ENCODE data around the gene RNF212.
"Not testable (repeated sequence)": the region's sequence is repeated elsewhere in the genome, so short reads cannot be mapped to it uniquely, and the experiment has no call there.

RNF212 gene

DNA sequence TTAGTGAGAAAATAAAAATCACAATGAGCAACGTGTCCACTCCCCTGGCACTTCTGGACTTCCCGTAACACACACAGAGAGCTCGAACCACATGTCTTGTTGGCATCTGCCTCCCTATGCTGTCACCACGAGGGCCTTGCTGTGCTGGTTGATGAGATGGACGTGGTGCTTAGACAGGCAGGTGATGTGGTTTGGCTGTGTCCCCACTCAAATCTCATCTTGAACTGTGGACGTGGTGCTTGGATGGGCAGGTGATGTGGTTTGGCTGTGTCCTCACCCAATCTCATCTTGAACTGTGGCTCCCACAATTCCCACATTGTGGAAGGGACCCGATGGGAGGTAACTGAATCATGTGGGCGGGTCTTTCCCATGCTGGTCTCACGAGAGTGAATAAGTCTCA, 61.9 kb downstream of the RNF212 start:
- Histone ChIP-seq H3K27me3 (ENCODE audit: control insufficient read depth in 1 of 2, insufficient read depth in 2 of 2, low read length in 2 of 2) (peaks cover 30 to 49% of the 10 kb centered on the region in 2 donors), H3K9me3 (ENCODE audit: control insufficient read depth in 1 of 2, low read length in 2 of 2) (no peaks in the 10 kb centered on the region), H3K4me1 (ENCODE audit: control insufficient read depth in 1 of 2, insufficient read depth in 2 of 2, low read length in 2 of 2) (peaks cover 11 to 13% of the 10 kb centered on the region in 2 donors), H3K27ac (ENCODE audit: low read depth, low read length) (no peak overlapping the region), H3K9ac (ENCODE audit: low read depth in 1 of 2, low read length in 2 of 2) (no peak overlapping the region), H3K4me3 (ENCODE audit: low read depth in 1 of 2, low read length in 2 of 2) (no peak overlapping the region), H3K36me3 (ENCODE audit: control insufficient read depth in 1 of 2, insufficient read depth in 2 of 2, low read length in 2 of 2) (no peaks in the 10 kb centered on the region)

DNA sequence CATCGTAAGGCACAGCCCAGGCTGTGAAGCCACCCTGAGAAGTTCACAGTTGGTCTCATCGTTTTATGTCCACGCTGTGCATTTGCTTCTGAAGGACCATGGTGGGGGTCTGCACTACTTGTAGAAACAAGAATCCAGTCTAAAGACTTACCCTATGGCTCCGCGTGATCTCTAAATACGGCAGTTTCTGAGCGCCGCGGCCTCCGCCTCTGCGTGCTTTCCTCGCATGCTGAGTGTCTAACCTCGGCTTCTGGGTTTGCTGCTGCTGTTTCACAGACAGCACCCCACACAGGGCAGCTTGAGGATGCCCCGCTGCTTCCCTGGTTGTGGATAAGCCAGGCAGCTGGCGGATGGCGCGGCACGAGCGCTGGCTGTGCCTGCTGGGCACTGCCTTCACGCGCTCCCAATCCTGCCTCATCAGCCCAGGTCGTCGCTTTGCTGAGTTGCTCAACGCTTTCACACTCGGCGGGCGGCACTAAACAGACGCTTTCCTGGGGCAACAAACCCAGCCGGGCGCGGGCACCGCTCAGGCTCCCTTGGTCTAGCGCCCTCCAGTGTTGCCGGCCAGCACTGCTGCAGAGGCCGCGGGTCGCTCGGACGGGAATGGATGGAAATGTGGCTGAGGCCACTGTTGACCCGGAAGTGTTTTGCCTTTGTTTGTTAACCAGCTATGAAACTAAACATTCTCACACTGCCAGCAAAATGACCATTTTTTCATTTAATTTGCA, 62.7 kb downstream of the RNF212 start:
- Histone ChIP-seq H3K4me1 (ENCODE audit: control insufficient read depth in 1 of 2, insufficient read depth in 2 of 2, low read length in 2 of 2) (peaks cover 11% of the 10 kb centered on the region in 2 donors), H3K36me3 (ENCODE audit: control insufficient read depth in 1 of 2, insufficient read depth in 2 of 2, low read length in 2 of 2) (no peaks in the 10 kb centered on the region), H3K27me3 (ENCODE audit: control insufficient read depth in 1 of 2, insufficient read depth in 2 of 2, low read length in 2 of 2) (peaks cover 21 to 41% of the 10 kb centered on the region in 2 donors), H3K4me3 (ENCODE audit: low read depth in 1 of 2, low read length in 2 of 2) (no peak overlapping the region), H3K9me3 (ENCODE audit: control insufficient read depth in 1 of 2, low read length in 2 of 2) (no peaks in the 10 kb centered on the region), H3K9ac (ENCODE audit: low read depth in 1 of 2, low read length in 2 of 2) (no peak overlapping the region), H3K27ac (ENCODE audit: low read depth, low read length) (no peak overlapping the region)

DNA sequence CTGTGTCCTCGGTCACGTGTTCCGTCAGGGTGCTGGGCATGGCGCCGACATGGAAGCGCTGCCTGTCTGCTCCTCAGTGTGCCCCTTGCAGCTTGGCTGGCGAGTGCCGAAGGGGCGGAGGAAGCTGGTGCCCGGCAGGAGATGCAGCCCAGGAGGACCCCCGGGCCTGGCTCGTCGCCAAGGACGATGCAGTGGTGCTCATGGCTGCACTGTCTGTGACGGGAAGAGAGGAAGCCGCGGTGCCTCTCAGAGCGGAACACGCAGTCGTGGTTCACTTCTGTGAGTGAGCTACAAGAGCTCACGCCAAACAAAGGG, 63.8 kb downstream of the RNF212 start:
- Histone ChIP-seq H3K36me3 (ENCODE audit: control insufficient read depth in 1 of 2, insufficient read depth in 2 of 2, low read length in 2 of 2) (no peaks in the 10 kb centered on the region), H3K27ac (ENCODE audit: low read depth, low read length) (no peak overlapping the region), H3K4me1 (ENCODE audit: control insufficient read depth in 1 of 2, insufficient read depth in 2 of 2, low read length in 2 of 2) (peaks cover 11% of the 10 kb centered on the region in 2 donors), H3K9me3 (ENCODE audit: control insufficient read depth in 1 of 2, low read length in 2 of 2) (no peaks in the 10 kb centered on the region), H3K9ac (ENCODE audit: low read depth in 1 of 2, low read length in 2 of 2) (no peak overlapping the region), H3K4me3 (ENCODE audit: low read depth in 1 of 2, low read length in 2 of 2) (no peak overlapping the region), H3K27me3 (ENCODE audit: control insufficient read depth in 1 of 2, insufficient read depth in 2 of 2, low read length in 2 of 2) (peaks cover 27 to 44% of the 10 kb centered on the region in 2 donors)

DNA sequence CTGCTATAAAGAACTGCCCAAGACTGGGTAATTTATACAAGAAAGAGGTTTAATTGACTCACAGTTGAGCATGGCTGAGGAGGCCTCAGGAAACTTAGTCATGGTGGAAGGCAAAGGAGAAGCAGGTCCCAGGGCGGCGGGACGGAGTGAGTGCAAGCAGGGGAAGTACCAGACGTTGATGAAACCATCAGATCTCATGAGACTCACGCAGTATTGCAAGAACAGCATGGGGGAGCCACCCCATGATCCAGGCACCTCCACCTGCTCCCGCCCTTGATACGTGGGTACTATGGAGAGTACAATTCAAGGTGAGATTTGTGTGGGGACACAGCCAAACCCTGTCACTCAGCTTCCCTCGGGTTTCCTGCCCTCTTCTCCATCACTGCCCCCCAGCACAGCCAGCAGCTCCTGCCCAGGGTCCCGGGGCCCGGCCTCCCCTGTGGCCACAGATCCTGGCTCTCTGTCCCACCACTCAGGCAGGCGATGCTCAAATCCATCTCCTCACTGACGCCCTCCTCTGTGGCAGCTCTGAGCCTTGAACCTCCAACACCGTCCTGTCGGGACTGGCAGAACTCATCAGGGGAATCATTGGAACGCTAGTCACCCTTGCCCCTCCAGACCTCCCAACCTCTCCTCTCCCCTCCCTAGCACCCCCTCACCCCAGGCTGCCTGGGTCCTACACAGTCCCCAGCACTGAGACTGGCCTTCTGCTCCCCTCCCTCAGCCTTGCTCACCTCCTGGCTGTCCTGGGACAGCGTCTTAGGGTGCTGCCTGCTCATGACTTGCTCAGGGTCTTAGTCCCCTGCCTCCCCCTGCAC, 64.4 kb downstream of the RNF212 start:
- Histone ChIP-seq H3K27ac (ENCODE audit: low read depth, low read length) (no peak overlapping the region), H3K9ac (ENCODE audit: low read depth in 1 of 2, low read length in 2 of 2) (no peak overlapping the region), H3K4me1 (ENCODE audit: control insufficient read depth in 1 of 2, insufficient read depth in 2 of 2, low read length in 2 of 2) (peaks cover 11% of the 10 kb centered on the region in 2 donors), H3K4me3 (ENCODE audit: low read depth in 1 of 2, low read length in 2 of 2) (no peak overlapping the region), H3K27me3 (ENCODE audit: control insufficient read depth in 1 of 2, insufficient read depth in 2 of 2, low read length in 2 of 2) (peaks cover 32 to 50% of the 10 kb centered on the region in 2 donors), H3K9me3 (ENCODE audit: control insufficient read depth in 1 of 2, low read length in 2 of 2) (no peaks in the 10 kb centered on the region), H3K36me3 (ENCODE audit: control insufficient read depth in 1 of 2, insufficient read depth in 2 of 2, low read length in 2 of 2) (no peaks in the 10 kb centered on the region)

DNA sequence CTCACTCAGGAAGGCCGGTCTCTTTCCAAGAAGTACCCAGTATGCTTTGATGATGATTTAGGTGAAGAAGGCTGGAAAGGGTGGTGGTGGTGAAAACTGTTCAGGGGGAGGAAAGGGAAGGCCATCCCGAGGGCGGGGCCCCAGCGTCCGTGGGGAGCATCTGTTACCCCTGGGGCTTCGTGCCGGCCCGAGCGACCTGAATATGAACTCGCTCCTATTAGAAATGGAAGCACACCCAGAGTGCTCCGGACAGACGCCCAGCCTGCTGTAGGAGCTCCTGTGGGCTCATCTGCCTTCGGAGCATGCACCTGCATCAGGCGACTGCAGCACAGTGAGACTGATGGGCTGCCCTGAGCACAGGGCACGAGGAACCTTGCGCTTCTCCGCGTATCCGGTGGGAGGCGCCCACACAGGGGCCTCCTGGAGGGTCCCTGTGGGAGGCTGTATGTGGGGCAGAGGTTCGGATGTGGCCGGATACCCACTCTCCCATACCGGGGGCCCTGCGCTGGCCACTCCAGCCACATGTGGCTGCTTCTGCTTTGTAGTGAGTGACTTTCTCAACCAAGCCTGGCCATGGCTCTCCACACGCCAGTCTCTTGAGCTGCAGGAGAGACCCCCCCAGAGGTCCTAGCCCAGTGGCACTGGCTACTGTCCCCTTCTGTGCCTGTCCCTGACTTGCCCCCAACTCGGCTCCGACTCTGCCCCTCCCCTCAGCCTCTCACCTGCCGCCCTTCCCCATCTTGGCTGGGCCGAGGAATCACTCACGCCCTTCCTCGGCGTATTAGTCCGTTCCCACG, 65.2 kb downstream of the RNF212 start:
- Histone ChIP-seq H3K4me1 (ENCODE audit: control insufficient read depth in 1 of 2, insufficient read depth in 2 of 2, low read length in 2 of 2) (peaks cover 14 to 17% of the 10 kb centered on the region in 2 donors), H3K27me3 (ENCODE audit: control insufficient read depth in 1 of 2, insufficient read depth in 2 of 2, low read length in 2 of 2) (peaks cover 38 to 54% of the 10 kb centered on the region in 2 donors), H3K9me3 (ENCODE audit: control insufficient read depth in 1 of 2, low read length in 2 of 2) (no peaks in the 10 kb centered on the region), H3K36me3 (ENCODE audit: control insufficient read depth in 1 of 2, insufficient read depth in 2 of 2, low read length in 2 of 2) (no peaks in the 10 kb centered on the region), H3K4me3 (ENCODE audit: low read depth in 1 of 2, low read length in 2 of 2) (peak overlapping the region; percentile 46 to 52), H3K27ac (ENCODE audit: low read depth, low read length) (no peak overlapping the region), H3K9ac (ENCODE audit: low read depth in 1 of 2, low read length in 2 of 2) (peak overlapping the region in 1 of 2 donors; percentile 33)

DNA sequence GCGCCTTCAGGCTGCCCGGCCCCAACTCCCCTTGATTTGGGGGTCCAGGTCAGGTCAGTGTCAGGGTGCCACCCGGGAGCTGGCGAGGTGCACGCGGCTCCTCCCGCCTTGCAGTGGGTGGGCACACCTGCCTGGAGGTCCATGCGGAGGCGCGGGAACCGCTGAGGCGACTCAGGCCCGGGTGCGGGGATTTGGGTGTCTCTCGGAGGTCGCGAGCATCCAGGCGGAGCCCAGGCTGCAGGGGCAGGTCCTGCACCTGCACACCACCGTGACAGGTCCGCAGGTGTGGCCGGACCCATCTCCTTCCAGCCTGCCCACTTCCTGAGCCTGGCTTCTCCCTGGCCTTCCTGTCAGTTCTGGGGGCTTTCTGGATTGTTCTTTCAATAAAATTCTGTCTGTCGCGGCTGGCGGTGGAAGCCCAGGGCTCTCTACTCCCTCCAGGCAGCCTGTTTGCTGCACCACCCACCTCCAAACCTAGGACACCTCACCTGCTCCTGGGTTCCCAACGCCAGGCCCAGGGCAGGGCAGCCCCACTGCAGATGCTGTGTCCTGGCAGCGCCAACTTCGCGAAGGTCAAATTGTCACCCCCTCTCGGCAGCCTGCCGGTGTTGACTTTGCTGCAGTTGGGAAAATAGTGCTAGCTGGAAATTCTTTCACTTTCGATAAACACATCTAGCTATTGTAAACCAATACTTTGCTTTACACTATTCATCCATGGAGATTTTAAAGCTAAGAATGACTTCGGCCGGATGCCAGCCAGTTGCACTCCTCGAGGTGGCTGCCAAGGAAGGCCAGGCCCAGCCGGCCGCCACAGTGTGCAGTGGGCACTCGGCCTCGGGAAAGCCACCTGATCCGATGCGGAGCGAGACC, 66.0 kb downstream of the RNF212 start:
- peaks cover 33 to 47% of the 10 kb centered on the region in 2 donors for H3K27me3 ChIP-seq (ENCODE audit: control insufficient read depth in 1 of 2, insufficient read depth in 2 of 2, low read length in 2 of 2)
- peak overlapping the region; percentile 33 to 57 for H3K9ac ChIP-seq (ENCODE audit: low read depth in 1 of 2, low read length in 2 of 2)
- peak overlapping the region; percentile 32 for H3K27ac ChIP-seq (ENCODE audit: low read depth, low read length)
- no peaks in the 10 kb centered on the region for H3K36me3 ChIP-seq (ENCODE audit: control insufficient read depth in 1 of 2, insufficient read depth in 2 of 2, low read length in 2 of 2)
- peak overlapping the region; percentile 46 to 52 for H3K4me3 ChIP-seq (ENCODE audit: low read depth in 1 of 2, low read length in 2 of 2)
- peaks cover 14 to 18% of the 10 kb centered on the region in 2 donors for H3K4me1 ChIP-seq (ENCODE audit: control insufficient read depth in 1 of 2, insufficient read depth in 2 of 2, low read length in 2 of 2)
- no peaks in the 10 kb centered on the region for H3K9me3 ChIP-seq (ENCODE audit: control insufficient read depth in 1 of 2, low read length in 2 of 2)

DNA sequence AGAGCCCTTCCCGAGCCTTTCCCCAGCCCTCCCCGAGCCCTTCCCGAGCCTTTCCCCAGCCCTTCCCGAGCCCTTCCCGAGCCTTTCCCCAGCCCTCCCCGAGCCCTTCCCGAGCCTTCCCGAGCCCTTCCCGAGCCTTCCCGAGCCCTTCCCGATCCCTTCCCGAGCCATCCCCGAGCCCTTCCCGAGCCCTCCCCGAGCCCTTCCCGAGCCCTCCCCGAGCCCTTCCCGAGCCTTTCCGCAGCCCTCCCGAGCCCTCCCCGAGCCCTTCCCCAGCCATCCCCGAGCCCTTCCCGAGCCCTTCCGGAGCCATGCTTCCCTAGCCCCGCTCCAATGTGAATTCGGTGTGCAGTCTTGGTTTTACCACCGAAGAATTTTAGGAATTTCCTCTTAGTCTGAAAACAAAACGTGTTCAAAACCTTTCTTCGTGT, 66.8 kb downstream of the RNF212 start:
- peak overlapping the region; percentile 46 to 52 for H3K4me3 ChIP-seq (ENCODE audit: low read depth in 1 of 2, low read length in 2 of 2)

DNA sequence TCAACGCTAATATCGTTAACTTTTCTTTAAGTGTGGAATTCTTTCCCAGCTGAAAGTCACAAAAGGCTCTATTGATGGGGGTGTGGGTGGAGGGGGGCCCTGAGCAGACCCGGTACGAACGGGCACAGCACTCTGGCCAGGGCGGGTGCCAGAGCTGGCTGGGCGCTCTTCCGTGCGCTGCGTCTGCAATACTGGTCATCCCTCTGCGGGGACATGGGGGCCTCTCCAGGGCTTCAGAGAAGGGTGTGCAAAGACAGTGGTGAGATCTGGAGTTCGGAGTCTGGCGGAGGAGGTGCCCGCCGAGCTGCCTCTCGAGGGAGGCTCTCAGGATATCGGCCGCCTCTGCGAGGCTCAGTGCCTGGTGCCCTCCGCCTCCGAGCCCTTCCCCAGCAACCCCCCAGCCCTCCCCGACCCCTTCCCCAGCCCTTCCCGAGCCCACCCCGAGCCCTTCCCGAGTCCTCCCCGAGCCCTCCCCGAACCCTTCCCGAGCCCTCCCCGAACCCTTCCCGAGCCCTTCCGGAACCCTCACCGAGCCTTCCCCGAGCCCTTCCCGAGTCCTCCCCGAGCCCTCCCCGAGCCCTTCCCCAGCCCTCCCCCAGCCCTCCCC, 67.7 kb downstream of the RNF212 start:
- Histone ChIP-seq H3K36me3 (ENCODE audit: control insufficient read depth in 1 of 2, insufficient read depth in 2 of 2, low read length in 2 of 2) (no peaks in the 10 kb centered on the region), H3K27me3 (ENCODE audit: control insufficient read depth in 1 of 2, insufficient read depth in 2 of 2, low read length in 2 of 2) (peaks cover 30 to 47% of the 10 kb centered on the region in 2 donors), H3K9ac (ENCODE audit: low read depth in 1 of 2, low read length in 2 of 2) (no peak overlapping the region), H3K4me1 (ENCODE audit: control insufficient read depth in 1 of 2, insufficient read depth in 2 of 2, low read length in 2 of 2) (peaks cover 14 to 27% of the 10 kb centered on the region in 2 donors), H3K27ac (ENCODE audit: low read depth, low read length) (no peak overlapping the region), H3K4me3 (ENCODE audit: low read depth in 1 of 2, low read length in 2 of 2) (no peak overlapping the region), H3K9me3 (ENCODE audit: control insufficient read depth in 1 of 2, low read length in 2 of 2) (no peaks in the 10 kb centered on the region)

More for the DNA sequence above, 66.8 kb downstream of the RNF212 start:
- H3K36me3 ChIP-seq (ENCODE audit: control insufficient read depth in 1 of 2, insufficient read depth in 2 of 2, low read length in 2 of 2); H3K27ac ChIP-seq (ENCODE audit: low read depth, low read length); H3K9me3 ChIP-seq (ENCODE audit: control insufficient read depth in 1 of 2, low read length in 2 of 2): not testable (repeated sequence)
- Histone ChIP-seq H3K27me3 (ENCODE audit: control insufficient read depth in 1 of 2, insufficient read depth in 2 of 2, low read length in 2 of 2) (peaks cover 35 to 46% of the 10 kb centered on the region in 2 donors), H3K4me1 (ENCODE audit: control insufficient read depth in 1 of 2, insufficient read depth in 2 of 2, low read length in 2 of 2) (peaks cover 14 to 24% of the 10 kb centered on the region in 2 donors), H3K9ac (ENCODE audit: low read depth in 1 of 2, low read length in 2 of 2) (peak overlapping the region; percentile 33 to 57)

DNA sequence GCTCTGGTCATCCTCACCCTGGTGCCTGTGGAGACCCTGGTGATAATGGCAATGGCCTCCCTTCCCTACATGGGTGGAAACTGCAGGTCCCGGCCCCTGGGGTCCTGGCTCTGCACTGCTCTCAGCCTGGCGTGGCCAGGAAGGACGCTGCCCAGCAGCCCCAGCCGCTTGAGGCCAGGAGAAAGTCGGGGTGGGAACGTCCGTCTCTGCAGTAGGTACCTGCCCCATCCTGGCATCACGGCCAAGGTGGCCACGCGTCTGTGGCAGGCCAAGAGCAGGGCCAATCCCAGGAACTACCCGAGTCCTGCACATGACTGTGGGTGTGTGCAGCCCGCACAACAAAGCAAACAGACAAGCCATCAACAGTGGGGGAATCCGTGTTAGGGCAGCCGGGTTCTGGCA, 68.2 kb downstream of the RNF212 start:
- Histone ChIP-seq H3K27me3 (ENCODE audit: control insufficient read depth in 1 of 2, insufficient read depth in 2 of 2, low read length in 2 of 2) (peaks cover 30 to 44% of the 10 kb centered on the region in 2 donors), H3K27ac (ENCODE audit: low read depth, low read length) (no peak overlapping the region)

More for the DNA sequence above, 68.2 kb downstream of the RNF212 start:
- Histone ChIP-seq H3K4me1 (ENCODE audit: control insufficient read depth in 1 of 2, insufficient read depth in 2 of 2, low read length in 2 of 2) (peaks cover 14 to 27% of the 10 kb centered on the region in 2 donors), H3K9ac (ENCODE audit: low read depth in 1 of 2, low read length in 2 of 2) (no peak overlapping the region), H3K36me3 (ENCODE audit: control insufficient read depth in 1 of 2, insufficient read depth in 2 of 2, low read length in 2 of 2) (no peaks in the 10 kb centered on the region), H3K9me3 (ENCODE audit: control insufficient read depth in 1 of 2, low read length in 2 of 2) (no peaks in the 10 kb centered on the region), H3K4me3 (ENCODE audit: low read depth in 1 of 2, low read length in 2 of 2) (no peak overlapping the region)

All from duodenal mucosa (tissue), 2 donors.